ENCODE results near the gene NBEAL2.

DNA sequence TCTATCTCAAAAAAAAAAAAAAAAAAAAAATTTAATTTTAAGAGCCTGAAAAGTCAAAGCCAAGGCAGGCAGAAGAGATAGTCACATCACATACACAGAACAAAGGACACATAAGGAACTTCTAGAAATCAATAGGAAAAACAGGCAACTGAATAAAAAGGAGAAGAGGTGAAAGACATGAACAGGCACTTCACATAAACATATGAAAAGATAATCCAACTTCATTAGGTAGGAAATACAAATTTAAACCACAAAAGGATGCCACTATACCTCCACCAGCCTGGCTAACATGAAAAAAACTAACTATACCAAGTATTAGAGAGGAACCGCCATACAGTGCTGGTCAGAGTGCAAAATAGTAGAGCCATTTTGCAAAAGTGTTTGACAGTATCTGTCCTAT, 17.0 kb upstream of the NBEAL2 start:
- TF ChIP-seq POLR2A (IDR thresholded peaks at IDR 0.05; ENCODE audit: low read depth, low read length) (no peak), TAF1 (IDR thresholded peaks at IDR 0.05; ENCODE audit: borderline replicate concordance, low read depth, low read length) (no peak)

All from GM12892 (cell line).